HCT116 (cell line): ENCODE data around the gene TBC1D19. TPM values are rescaled to one million over a fixed set of nuclear protein-coding genes. Genes with fewer than 3 reads are reported as not detected.

ENCODE experiments used
- ATAC-seq: fragments of 200-7000 bp; cut with Tn5 transposase; 2 replicates; pipeline ENCODE4 v1.9.1; 2020; ENCODE audit warnings: mild to moderate bottlenecking, moderate library complexity
- BruUV-seq: library from RNA; stranded (reverse); fragments of 400-500 nt; replicated peaks from 2 replicates; lab custom pipeline; 2021; lab: Mats Ljungman, UMichigan
- CTCF ChIA-PET: fragments of 300-600 bp; sonication (Branson Sonifier 250); formaldehyde crosslinking; loops from one replicate; lab custom pipeline; 2021; ENCODE audit warnings: antibody characterized with exemption; lab: Charles Lee
- POLR2A ChIA-PET: fragments of 300-600, 350-600 bp; sonication (Branson Sonifier 250); formaldehyde crosslinking; loops from one replicate; lab custom pipeline; 2021; ENCODE audit warnings: antibody characterized with exemption; lab: Charles Lee
- RAD21 ChIA-PET, 2 experiments: fragments of 300-600 bp; sonication (Branson Sonifier 250); formaldehyde crosslinking; loops; one replicate each; lab custom pipeline; 2023; ENCODE audit warnings: low total read pairs in 2 of 2; ENCODE audit not compliant: uncharacterized antibody in 2 of 2, unreplicated experiment in 2 of 2, low non-redundant PET in 1 of 2; lab: Charles Lee
- DNase-seq: peaks from one replicate; pipeline ENCODE4 v3.0.0-alpha.2; 2010; ENCODE audit warnings: low read depth, low spot score
- H2AFZ ChIP-seq: fragments of 200-600 bp; shearing (Covaris generic), sonication (generic); 2 replicates; pipeline ENCODE4 v1.6.1; 2017; ENCODE audit warnings: low read depth, mixed run types, mixed read lengths, antibody characterized with exemption, low read length; ENCODE audit not compliant: poor library complexity, severe bottlenecking
- H3K27ac ChIP-seq: 2 replicates; pipeline ENCODE4 v1.5.1; 2012; ENCODE audit warnings: low read depth, low read length
- H3K27me3 ChIP-seq: fragments of 200-600 bp; sonication (generic); 2 replicates; pipeline ENCODE4 v1.6.1; 2016; ENCODE audit warnings: mixed run types, low read length, mixed read lengths; ENCODE audit not compliant: insufficient read depth
- H3K36me3 ChIP-seq, 2 experiments: fragments of 200-500 bp in 1 of 2; fragments of 200-600 bp in 1 of 2; sonication (Bioruptor generic) in 1 of 2; sonication (generic) in 1 of 2; 2 replicates each; pipeline versions ENCODE4 v1.5.1 to v1.6.1; 2014 to 2016; ENCODE audit warnings: low read length in 2 of 2, inconsistent platforms in 1 of 2, mixed read lengths in 1 of 2, mixed run types in 1 of 2; ENCODE audit not compliant: insufficient read depth in 2 of 2, control insufficient read depth in 1 of 2
- H3K4me1 ChIP-seq, 2 experiments: fragments of 200-600 bp in 1 of 2; sonication (generic) in 1 of 2; 2 replicates each; pipeline versions ENCODE4 v1.5.1 to v1.6.1; 2012 to 2017; ENCODE audit warnings: low read length in 2 of 2, inconsistent platforms in 1 of 2, mild to moderate bottlenecking in 1 of 2, mixed read lengths in 1 of 2, mixed run types in 1 of 2, moderate library complexity in 1 of 2; ENCODE audit not compliant: insufficient read depth in 2 of 2, control insufficient read depth in 1 of 2
- H3K4me2 ChIP-seq: fragments of 200-600 bp; sonication (generic); 2 replicates; pipeline ENCODE4 v1.6.1; 2017; ENCODE audit warnings: mixed run types, low read length, mixed read lengths
- H3K4me3 ChIP-seq, 2 experiments: fragments of 200-600 bp in 1 of 2; sonication (generic) in 1 of 2; replicated peaks in 1 of 2; 2 replicates each; pipeline ENCODE4 v1.5.1; 2011 to 2016; ENCODE audit warnings: low read length in 2 of 2, control low read depth in 1 of 2, low read depth in 1 of 2, mild to moderate bottlenecking in 1 of 2, mixed read lengths in 1 of 2, mixed run types in 1 of 2
- H3K79me2 ChIP-seq: fragments of 200-600 bp; sonication (generic); 2 replicates; pipeline ENCODE4 v1.6.1; 2017; ENCODE audit warnings: mild to moderate bottlenecking, mixed run types, low read length, moderate library complexity, mixed read lengths; ENCODE audit not compliant: insufficient read depth
- H3K9ac ChIP-seq: fragments of 200-600 bp; sonication (generic); 2 replicates; pipeline ENCODE4 v1.6.1; 2016; ENCODE audit warnings: low read length, mixed read lengths
- H3K9me2 ChIP-seq: fragments of 200-600 bp; sonication (generic), shearing (Covaris generic); 2 replicates; pipeline ENCODE4 v1.6.1; 2017; ENCODE audit warnings: mixed run types, mild to moderate bottlenecking, moderate library complexity; ENCODE audit not compliant: insufficient read depth
- H3K9me3 ChIP-seq, 2 experiments: fragments of 200-500 bp in 1 of 2; fragments of 200-600 bp in 1 of 2; sonication (Bioruptor generic) in 1 of 2; sonication (generic) in 1 of 2; 2 replicates each; pipeline ENCODE4 v1.6.1; 2014 to 2017; ENCODE audit warnings: low read length in 2 of 2, mixed read lengths in 2 of 2, inconsistent platforms in 1 of 2, low read depth in 1 of 2, mild to moderate bottlenecking in 1 of 2, mixed run types in 1 of 2, moderate library complexity in 1 of 2; ENCODE audit not compliant: control insufficient read depth in 1 of 2, insufficient read depth in 1 of 2
- H4K20me1 ChIP-seq: fragments of 200-600 bp; sonication (generic), shearing (Covaris generic); 2 replicates; pipeline ENCODE4 v1.6.1; 2017; ENCODE audit warnings: mixed run types, mild to moderate bottlenecking, moderate library complexity; ENCODE audit not compliant: insufficient read depth
- ATF3 ChIP-seq: IDR thresholded peaks from 2 replicates; pipeline ENCODE4 v1.6.1; 2012
- CBX3 ChIP-seq: IDR thresholded peaks from 2 replicates; pipeline ENCODE4 v1.6.1; 2012; ENCODE audit warnings: low read depth
- CEBPB ChIP-seq: IDR thresholded peaks from 2 replicates; pipeline ENCODE4 v1.6.1; 2012; ENCODE audit warnings: low read depth
- CTCF ChIP-seq, 3 experiments: fragments of 200-600 bp in 1 of 3; sonication (generic) in 1 of 3; IDR thresholded peaks in 2 of 3; conservative IDR thresholded peaks in 1 of 3; 2 replicates each; pipeline ENCODE4 v1.5.1; 2012 to 2017; ENCODE audit warnings: low read depth in 2 of 3, low read length in 2 of 3, antibody characterized with exemption in 1 of 3, borderline replicate concordance in 1 of 3, control low read depth in 1 of 3, mild to moderate bottlenecking in 1 of 3, mixed read lengths in 1 of 3, mixed run types in 1 of 3, moderate library complexity in 1 of 3; ENCODE audit not compliant: insufficient read depth in 1 of 3
- EGR1 ChIP-seq: IDR thresholded peaks from 2 replicates; pipeline ENCODE4 v1.6.1; 2012; ENCODE audit warnings: low read depth
- ELF1 ChIP-seq: IDR thresholded peaks from 2 replicates; pipeline ENCODE4 v1.6.1; 2012; ENCODE audit warnings: low read depth, borderline replicate concordance
- EZH2 ChIP-seq: fragments of 200-600 bp; sonication (generic); IDR thresholded peaks from 2 replicates; pipeline ENCODE4 v1.6.1; 2017; ENCODE audit warnings: antibody characterized with exemption, mixed run types
- EZH2phosphoT487 ChIP-seq: fragments of 200-600 bp; IDR thresholded peaks from 2 replicates; pipeline ENCODE4 v1.6.1; 2018; ENCODE audit warnings: antibody characterized with exemption, borderline replicate concordance
- JUND ChIP-seq: IDR thresholded peaks from 2 replicates; pipeline ENCODE4 v1.6.1; 2012
- MAX ChIP-seq: IDR thresholded peaks from 2 replicates; pipeline ENCODE4 v1.6.1; 2012
- POLR2A ChIP-seq: IDR thresholded peaks from 2 replicates; pipeline ENCODE4 v1.7.0; 2011; ENCODE audit warnings: borderline replicate concordance; ENCODE audit not compliant: insufficient read depth, insufficient read length; ENCODE audit errors: extremely low read depth
- RAD21 ChIP-seq: IDR thresholded peaks from 2 replicates; pipeline ENCODE4 v1.6.1; 2012; ENCODE audit warnings: low read depth, mild to moderate bottlenecking
- REST ChIP-seq: IDR thresholded peaks from 2 replicates; pipeline ENCODE4 v1.6.1; 2012; ENCODE audit warnings: low read depth
- SIN3A ChIP-seq: IDR thresholded peaks from 2 replicates; pipeline ENCODE4 v1.6.1; 2012; ENCODE audit warnings: low read depth
- SP1 ChIP-seq: IDR thresholded peaks from 2 replicates; pipeline ENCODE4 v1.6.1; 2012; ENCODE audit warnings: low read depth
- SRF ChIP-seq: IDR thresholded peaks from 2 replicates; pipeline ENCODE4 v1.6.1; 2012; ENCODE audit warnings: low read depth
- TCF7L2 ChIP-seq: IDR thresholded peaks from 2 replicates; pipeline ENCODE4 v1.7.0; 2011; ENCODE audit warnings: borderline replicate concordance, inconsistent platforms; ENCODE audit not compliant: insufficient read depth, insufficient read length; ENCODE audit errors: extremely low read depth
- ZBTB33 ChIP-seq: IDR thresholded peaks from 2 replicates; pipeline ENCODE4 v1.6.1; 2011; ENCODE audit warnings: mild to moderate bottlenecking, low read length, moderate library complexity; ENCODE audit not compliant: insufficient replicate concordance; ENCODE audit errors: extremely low read depth
- ZFX ChIP-seq: fragments of 450-650 bp; IDR thresholded peaks from 2 replicates; pipeline ENCODE4 v1.6.1; 2017
- ZNF274 ChIP-seq: fragments of 200-500 bp; sonication (Bioruptor generic); IDR thresholded peaks from 2 replicates; pipeline ENCODE4 v1.6.1; 2014; ENCODE audit warnings: mild to moderate bottlenecking, low read depth, low read length, inconsistent platforms
- intact Hi-C: fragments of 100-400 bp; cut with micrococcal nuclease; formaldehyde crosslinking; loops from 2 replicates; pipeline ENCODE4 v1.10.0; 2022
- total RNA-seq: library from RNA; stranded (reverse); gene quantifications from one replicate; pipeline ENCODE4 v1.2.1, GENCODE V29; 2021; ENCODE audit not compliant: unreplicated experiment

The TBC1D19 gene
- total RNA-seq, 1 experiment from 2014 or later: 25.4 TPM

GRCh38 chr4:26701786-26702227 is 117.9 kb downstream of the TBC1D19 start (continued):
- TF ChIP-seq EZH2: no peak
- TF ChIP-seq EZH2phosphoT487: no peak

- no peak overlapping the region for H3K9ac ChIP-seq
- ChIA-PET CTCF (no interaction called here), RAD21 (no interaction called here), POLR2A (no interaction called here)
- no peak overlapping the region for H2AFZ ChIP-seq
- BruUV-seq: no TSS peak
- intact Hi-C loops: no loop called here
- H3K4me2 ChIP-seq: no peak overlapping the region
- no peak overlapping the region for H3K4me3 ChIP-seq
- H3K79me2 ChIP-seq: no peaks in the 10 kb centered on the region
- no peaks in the 10 kb centered on the region for H3K9me2 ChIP-seq
- ATAC-seq (no peak), DNase-seq (no peak)
- TF ChIP-seq SP1 (no peak), ZNF274 (no peak), CTCF (IDR thresholded peaks at IDR 0.05 in 2 of 3, conservative IDR thresholded peaks at IDR 0.05 in 1 of 3; ENCODE audit: borderline replicate concordance in 1 of 3, insufficient read depth in 1 of 3, low read depth in 2 of 3, low read length in 2 of 3) (no peak), SRF (no peak), JUND (no peak), TCF7L2 (no peak), CEBPB (no peak), RAD21 (no peak), CBX3 (no peak), SIN3A (no peak), EZH2 (no peak), POLR2A (no peak), EGR1 (no peak), REST (no peak), MAX (no peak), ZBTB33 (no peak), ZFX (no peak), ELF1 (no peak), ATF3 (no peak)
- no peaks in the 10 kb centered on the region for H3K9me3 ChIP-seq
- peaks cover 2 to 4% of the 10 kb centered on the region in 2 experiments; a peak in 2 of 4 replicates for H3K4me1 ChIP-seq
- H3K36me3 ChIP-seq: no peaks in the 10 kb centered on the region
- no peaks in the 10 kb centered on the region for H3K27me3 ChIP-seq
- no peak overlapping the region for H3K27ac ChIP-seq
- H4K20me1 ChIP-seq: no peaks in the 10 kb centered on the region
These were observed 123.5 kb downstream of the TBC1D19 start for GRCh38 chr4:26707342-26707741.
